ENCODE data around the gene METTL8.
A peak's percentile ranks its signal among the peaks of the same experiment; 100 is the strongest.

METTL8 gene, protein sequence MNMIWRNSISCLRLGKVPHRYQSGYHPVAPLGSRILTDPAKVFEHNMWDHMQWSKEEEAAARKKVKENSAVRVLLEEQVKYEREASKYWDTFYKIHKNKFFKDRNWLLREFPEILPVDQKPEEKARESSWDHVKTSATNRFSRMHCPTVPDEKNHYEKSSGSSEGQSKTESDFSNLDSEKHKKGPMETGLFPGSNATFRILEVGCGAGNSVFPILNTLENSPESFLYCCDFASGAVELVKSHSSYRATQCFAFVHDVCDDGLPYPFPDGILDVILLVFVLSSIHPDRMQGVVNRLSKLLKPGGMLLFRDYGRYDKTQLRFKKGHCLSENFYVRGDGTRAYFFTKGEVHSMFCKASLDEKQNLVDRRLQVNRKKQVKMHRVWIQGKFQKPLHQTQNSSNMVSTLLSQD

DNA sequence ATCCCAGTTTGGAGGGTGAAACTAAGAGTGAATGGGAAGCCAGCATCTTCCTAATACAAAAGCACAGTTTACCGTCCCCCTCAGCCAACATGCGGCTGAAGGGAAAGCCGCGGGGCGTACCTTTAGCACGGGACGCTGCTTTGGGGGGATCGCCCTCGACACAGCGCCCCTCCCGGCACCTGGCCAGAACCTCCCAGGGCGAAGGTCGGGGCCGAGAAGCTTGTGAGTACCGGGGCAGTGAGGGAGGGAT is at the start of gene METTL8:
TSS of gene METTL8 (minus strand) at position 228 of the 250 bp plus-strand sequence. CDS start 41,805 bp downstream, outside the sequence.
- no peak for DNase-seq

DNA sequence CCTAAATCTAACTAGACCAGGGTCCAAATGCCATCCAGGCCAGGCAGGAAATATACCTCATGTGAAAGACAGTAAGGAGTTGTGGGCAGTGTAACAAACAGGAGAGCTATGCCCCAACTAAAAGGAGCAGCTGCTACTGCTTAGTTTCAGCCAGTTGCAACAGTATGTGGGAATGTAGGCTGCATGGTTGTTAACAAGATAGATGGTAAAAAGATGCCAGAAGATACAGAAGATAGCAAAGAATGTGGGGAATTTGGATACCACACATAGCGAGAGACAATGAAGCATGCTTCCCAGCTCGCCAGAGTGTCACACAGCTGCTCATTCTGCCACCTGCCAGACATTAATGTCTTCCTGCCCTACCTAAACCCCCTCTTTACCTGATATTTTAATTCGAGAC is 49.1 kb upstream of the METTL8 start:
- DNase-seq: no peak

DNA sequence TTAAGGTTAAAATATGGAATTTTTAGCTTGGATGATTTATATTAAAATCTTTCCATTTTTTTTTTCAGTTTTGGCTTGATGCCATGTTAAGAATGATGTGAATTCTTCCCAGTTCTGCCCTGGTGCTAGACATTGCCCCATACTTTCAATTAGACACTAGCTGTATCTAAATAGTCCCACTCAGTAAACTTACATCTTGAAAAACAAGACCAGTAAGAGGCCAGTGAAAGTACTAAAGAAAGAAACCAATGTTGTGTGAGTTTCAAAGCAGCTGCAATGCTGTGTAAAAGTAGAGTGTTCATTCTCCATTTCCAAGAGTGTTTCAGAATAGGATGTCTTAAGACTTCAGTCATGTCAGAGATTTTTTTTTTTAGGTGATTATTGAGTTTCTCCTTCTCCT is 48.5 kb upstream of the METTL8 start:
- DNase-seq: no peak

DNA sequence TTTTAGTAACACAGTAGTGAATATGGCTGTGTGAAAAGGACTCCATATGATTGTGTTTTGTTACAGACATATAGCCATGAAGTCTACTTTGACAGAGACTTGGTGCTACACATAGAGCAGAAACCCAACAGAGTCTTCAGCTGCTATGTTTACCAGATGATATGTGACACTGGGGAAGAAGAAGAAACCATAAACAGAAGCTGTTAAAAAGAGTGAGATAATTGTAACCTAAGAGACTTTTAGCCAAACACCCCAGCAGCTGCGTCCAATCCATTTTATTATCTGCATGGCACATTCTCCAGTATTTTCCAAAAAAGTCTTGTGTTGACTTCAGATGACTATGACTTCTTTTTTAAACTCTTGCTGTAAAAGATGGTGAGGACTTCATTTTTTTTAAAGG is 47.1 kb upstream of the METTL8 start:
- DNase-seq: no peak

DNA sequence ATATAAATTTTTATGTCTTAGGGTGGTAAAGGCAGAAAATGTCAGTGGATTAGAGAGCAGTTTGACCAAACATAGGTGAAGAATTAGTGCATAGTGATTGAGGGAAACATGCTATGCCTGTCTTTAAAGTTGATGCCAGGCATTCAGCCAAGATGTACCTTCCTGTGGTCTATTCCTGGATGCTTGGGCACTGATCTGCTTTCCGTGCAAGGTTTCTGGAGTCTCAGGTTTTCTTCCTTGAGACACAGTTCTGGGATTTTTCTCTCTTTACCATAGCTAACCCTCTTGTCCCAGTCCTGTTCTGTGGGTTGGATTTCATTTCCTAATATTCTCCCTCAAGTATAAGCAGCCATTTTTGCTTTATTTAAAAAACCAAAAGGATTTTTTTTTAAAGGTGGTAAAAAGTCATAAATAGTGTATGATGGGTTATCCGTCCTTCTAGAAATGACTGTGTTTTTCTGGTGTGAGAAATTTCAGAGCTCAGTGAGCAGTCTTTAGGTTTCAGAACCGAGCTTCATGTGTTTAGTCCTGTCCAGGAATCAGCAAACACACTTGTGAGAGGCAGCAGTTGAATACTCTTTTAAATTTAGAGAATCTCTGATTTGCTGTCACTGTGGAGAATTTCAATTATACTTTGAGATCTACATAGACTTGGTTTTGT is 45.5 kb upstream of the METTL8 start:
- no peak for DNase-seq

DNA sequence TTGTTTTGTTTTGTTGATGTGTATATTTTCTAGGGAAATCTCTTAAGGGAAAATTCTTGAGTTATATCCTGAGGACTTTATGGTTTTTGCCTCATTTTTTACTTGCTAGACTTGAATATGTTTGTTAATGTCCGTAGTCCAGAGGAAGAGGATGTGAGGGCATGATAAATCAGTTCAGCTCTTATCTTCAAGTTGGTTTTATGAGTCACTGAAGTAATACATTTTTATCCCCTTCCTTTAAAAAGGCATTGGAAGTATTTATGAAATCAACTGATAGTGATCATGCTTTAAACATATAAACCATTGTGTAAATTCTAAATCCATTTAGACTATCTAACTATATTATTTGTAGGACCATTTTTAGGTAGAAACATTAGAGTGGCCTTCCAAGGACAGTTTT is 44.6 kb upstream of the METTL8 start:
- DNase-seq: no peak

DNA sequence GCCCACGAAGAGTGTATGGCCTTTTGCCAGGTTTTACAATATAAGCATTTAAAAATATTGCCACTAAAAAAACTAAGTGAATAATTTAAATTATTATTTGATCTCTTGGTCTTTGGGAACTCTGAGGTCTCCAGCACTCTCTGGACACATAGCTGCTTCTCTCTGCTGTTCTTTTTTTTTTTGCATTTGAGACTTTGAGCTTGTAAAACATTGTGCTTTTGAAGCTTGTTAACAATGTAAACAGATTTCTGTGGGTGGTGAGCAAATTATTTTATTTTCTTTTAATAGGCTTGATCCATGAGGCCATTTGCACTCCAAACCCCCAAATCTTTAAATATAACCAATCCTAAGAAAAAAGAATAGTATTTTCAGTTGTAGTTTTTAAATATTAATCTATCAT is 42.2 kb upstream of the METTL8 start:
- DNase-seq: no peak

DNA sequence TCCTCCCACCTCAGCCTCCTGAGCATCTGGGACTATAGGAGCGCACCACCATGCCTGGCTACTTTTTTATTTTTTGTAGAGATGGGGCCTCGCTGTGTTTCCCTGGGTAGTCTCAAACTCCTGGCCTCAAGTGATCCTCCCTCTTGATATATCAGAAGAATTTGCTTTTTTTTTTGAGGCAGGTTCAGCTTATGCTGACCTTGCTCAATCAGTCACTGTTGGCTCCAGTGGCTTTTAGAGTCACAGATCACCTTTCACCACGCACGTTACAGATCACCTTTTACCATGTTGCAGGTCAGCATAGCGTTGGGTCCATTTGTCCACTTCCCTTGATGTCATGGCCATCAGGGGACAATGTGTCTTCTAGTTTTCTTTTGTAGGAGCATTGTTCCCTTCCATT is 36.3 kb upstream of the METTL8 start:
- DNase-seq: no peak

DNA sequence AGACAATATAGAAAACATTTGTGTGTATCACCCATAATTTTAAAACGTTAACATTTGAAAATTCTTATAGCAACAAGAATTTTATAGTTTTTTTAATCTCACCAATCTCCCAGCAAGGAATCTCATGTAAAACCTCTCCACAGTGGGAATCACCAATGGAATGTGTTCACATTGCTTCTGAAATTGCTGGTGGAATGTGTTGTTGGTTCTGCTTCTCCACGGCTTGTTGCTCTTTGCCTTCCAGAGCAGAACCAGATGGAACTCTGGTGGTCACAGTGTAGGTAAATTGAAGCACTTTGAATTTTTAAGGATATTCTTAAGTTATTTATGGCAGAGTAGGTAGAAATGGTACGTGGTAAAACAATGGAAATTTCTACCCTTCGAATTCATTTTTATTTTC is 35.4 kb upstream of the METTL8 start:
- no peak for DNase-seq

DNA sequence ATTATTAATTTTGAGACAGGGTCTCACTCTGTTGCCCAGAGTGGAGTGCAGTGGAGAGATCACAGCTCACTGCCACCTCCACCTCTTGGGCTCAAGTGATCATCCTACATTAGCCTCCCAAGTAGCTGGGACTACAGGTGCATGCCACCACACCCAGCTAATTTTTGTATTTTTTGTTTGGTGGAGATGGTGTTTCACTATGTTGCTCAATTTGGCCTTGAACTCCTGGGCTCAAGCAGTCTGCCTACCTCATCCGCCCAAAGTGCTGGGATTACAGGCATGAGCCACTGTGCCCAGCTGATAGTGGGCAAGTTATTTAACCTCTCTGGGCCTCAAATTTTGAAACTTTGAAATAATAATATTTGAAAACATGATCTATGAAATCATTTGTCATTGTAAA is 26.7 kb upstream of the METTL8 start:
- DNase-seq: no peak

DNA sequence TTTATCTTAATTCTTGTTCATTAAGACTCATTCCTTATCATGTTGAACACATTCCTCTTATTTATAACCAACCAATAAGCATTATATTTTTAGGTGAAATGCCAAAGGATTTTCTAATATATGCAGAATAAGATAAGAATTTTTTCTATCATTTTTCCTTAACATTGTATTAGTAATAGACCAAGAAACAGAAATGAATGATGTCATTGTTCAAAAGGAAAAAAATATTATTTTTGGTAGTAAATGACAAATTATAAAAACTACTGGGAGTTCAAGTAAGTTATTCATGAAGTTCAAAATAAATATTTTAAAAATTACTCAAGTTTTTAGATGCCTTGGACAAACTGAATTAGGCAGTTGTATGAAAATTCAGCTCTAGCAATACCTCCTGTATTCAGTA is 25.7 kb upstream of the METTL8 start:
- no peak for DNase-seq

DNA sequence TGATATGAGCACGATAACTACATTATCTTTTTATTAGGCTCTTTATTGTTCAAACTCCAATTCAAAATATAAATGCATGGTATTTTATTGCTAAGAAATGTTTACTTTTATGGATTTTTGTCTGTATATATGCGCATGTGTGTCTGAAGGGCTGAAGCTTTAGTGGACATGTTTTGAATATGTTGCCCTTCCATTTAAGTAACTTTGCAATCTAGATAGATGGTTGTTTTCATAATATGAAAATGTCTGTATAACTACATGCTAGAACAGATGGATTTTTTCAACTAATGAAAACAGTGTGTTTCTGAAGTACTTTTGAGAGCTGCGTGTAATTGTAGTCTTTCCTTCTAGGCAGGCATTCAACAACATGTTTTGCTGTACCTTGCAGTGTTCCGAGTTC is 19.0 kb upstream of the METTL8 start:
- DNase-seq: no peak

DNA sequence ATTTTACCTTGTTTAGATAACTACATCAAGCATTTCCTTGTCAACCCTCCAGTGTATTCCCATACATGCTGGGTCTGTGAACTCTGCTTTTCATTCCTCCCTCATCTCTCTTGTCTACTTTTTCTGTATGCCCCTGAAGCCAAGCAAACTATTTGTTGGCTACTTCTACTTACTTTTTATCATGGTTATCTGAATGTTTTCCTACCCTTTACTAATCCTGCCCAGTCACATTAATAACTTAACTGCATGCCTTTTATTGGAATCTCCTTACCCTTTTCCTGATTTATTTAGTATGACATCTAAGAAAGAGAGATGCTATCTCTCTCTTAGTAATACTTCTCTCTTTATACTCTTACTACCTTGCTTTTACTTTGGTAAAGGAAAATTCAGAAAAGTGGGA is 17.3 kb upstream of the METTL8 start:
- no peak for DNase-seq

DNA sequence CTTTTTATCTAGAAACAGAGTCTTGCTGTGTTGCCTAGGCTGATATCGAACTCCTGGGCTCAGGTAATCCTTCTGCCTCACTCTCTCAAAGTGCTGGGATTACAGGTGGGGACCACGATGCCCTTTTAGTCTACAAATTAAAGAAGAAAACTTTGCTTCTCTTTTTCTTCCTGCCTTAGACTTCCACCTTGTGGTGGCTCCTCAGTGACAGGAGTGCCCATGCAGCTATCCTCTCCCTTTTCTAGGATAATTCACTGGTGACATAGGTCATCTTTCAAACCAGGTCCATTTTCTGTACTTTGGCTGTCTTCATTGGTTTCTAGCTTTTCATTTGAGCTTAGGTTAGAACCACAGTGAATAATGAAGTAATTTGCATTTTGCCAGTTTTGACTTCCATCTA is 13.9 kb upstream of the METTL8 start:
- DNase-seq: no peak

DNA sequence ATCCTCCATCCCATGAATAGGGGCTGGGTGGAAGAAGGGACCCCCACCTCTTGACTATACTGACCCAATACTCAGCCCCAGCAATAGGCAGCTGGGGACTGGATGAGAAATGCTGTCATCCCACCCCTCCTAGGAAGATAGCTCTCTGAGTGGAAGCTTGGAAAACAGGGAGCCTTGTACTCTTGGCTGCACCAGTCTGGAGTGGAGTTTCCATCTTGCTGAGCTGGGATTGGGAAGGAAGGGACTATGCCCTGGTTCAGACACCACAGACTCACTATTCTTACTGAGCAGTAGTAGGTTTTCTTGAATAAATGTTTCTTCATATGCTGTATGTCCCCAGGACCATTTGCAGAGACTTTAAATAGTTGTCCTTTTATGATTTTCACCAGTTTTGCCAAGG is 7.7 kb upstream of the METTL8 start:
- DNase-seq: no peak

DNA sequence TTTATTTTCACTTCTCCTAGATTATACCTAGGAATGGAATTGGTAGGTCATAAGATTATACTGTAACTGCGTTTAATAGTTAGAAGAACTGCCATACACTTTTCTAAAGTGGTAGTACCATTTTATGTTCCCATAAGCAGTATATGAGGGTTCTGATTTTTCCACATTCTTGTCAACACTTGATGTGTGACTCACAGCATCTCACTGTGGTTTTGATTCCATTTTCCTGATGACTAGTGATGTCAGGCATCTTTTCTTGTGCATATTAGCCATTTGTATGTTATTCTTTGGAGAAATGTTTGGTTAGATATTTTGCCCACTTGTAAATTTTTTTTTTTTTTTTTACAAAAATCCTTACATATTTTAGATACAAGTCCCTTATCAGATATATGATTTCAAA is 2.5 kb upstream of the METTL8 start:
- DNase-seq: no peak

DNA sequence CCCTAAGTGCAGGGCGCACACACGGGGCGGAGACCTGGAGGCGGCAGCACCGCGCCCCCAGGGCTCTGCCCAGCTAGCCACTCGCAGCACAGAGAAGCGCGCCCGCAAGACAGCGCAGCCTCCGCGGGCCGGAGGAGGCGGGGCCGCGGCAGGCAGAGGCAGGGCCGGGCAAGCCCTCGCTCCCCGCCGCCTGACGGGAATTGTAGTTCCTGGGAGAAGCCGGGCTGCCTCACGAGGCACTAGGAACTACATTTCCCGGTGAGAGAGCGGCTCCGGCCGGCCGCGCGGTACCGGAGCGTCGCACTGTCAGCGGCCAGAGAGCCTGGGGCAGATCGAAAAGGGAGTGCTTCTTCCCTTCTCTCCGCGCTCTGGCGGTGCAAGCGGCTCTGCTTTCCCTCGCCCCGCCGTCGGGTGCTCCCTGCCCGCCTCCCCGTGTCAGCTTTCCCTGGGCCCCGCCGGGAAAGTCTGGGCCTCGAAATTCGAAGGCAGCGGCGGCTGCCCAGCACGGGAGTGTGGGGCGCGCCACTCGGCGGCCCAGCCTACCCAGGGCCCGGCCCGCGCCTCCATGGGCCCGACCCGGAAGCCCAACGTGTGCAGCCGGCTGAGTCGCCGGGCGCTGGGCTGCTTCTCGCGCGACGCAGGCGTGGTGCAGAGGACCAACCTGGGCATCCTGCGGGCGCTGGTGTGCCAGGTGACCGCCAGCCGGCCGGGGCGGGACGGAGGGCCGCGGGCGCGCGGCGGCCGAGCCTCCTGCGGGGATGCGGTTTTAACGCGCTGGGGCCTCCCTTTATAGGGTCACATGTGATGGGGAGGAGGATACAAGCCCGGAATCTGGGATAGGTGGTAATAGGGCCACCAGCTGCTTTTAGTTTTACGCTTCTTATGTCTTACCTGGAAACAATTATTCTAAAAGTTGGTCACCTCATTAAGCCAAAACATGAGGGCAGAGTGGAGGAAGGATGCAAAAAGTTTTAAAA is 511 bp upstream of the METTL8 start, which contains the start of gene DCAF17:
TSS of gene DCAF17 (plus strand) at position 214 of the 977 bp plus-strand sequence. CDS start at position 566, 352 bp downstream.
- peak; percentile 99 for DNase-seq

DNA sequence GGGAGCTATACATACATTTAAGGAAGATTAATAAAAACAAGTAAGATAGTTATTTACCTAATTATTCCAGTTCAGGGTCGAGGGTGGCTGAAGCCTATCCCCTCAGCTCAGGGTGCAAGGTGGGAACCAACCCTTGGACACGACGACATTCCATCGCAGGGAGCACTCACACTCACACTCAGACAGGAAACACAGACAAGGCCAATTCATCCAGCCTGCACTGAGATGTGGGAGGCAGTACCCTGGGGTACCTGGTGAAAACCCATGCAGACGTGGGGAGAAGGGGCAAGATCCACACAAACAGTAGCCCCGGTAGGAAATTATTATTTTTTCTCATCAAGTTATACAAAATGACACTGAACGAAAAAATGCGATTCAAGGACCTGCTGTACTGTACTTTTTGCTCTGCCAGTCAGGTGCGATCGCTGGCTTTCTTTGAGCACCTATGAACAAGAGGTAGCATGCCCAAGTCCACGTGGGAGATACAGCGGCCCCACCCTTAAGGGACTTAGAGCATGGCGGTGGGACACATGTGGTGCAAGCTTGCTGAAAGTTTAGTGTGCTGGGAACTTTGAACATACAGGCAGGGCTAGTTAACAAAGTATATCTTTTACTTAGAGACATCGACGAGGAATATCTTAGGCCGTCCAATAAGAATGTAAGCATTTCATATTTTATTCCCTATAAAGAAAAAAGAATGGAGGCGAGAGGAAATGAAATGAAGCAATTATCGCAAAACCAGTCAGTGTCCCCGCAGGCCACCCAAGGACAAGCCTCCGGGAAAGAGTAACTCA is 624 bp downstream of the METTL8 start:
- DNase-seq: peak; percentile 76

DNA sequence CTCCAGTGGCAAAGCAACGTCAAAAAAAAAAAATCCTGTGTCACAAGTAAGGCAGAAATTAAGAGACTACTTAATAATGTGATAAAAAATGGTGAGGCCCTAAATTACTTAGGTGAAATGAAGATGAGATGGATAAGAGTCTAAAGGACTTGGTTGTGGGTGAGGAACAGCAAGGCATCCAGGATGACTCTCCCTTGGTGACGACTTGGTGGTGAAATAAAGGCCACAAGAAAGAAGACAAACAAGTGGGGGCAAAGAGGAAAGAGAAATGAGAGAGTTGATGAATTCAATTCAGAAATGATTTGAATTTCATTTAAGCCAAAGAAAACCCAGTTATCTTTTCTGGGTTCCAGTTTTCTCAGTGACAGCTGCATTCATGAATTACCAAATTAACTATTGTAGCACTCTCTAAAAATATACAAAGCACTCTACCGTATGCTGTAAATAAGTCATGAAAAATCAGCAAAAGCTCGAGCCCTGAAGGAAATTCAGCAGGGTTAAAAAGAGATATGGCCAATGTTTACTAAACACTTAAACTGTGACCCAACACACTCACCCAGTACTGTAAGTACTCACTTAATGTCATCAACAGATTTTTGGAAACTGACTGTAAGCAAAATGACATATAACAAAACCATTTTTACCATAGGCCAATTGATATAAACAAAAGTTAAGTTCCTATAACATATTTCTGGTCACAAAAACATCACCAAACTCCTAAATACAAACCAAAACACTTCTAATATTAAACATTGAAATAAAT is 1.4 kb downstream of the METTL8 start:
- DNase-seq: no peak

DNA sequence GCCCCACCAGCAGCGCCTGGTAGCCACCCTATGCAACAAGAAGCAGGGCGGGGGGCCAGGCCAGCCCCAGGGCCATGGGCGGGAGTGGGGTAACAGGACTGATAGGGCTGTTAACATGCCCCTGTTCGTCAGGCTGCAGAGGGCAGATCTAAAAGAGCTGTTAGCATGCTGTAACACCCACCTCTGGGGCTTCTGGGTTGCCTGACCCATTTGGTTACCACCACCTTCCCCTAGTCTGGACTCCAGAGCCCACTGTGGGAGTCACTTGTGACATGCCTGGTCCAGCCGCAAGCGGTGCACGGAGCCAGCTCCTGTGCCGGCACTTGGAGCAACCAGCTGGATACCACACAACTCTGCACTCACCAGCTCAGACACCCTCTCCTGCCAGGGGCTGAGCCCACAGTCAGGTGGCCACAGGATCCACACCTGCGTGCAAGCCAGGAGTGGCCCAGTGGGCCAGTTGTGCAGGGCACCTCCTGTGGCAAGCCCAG is 2.1 kb downstream of the METTL8 start:
- DNase-seq: no peak

DNA sequence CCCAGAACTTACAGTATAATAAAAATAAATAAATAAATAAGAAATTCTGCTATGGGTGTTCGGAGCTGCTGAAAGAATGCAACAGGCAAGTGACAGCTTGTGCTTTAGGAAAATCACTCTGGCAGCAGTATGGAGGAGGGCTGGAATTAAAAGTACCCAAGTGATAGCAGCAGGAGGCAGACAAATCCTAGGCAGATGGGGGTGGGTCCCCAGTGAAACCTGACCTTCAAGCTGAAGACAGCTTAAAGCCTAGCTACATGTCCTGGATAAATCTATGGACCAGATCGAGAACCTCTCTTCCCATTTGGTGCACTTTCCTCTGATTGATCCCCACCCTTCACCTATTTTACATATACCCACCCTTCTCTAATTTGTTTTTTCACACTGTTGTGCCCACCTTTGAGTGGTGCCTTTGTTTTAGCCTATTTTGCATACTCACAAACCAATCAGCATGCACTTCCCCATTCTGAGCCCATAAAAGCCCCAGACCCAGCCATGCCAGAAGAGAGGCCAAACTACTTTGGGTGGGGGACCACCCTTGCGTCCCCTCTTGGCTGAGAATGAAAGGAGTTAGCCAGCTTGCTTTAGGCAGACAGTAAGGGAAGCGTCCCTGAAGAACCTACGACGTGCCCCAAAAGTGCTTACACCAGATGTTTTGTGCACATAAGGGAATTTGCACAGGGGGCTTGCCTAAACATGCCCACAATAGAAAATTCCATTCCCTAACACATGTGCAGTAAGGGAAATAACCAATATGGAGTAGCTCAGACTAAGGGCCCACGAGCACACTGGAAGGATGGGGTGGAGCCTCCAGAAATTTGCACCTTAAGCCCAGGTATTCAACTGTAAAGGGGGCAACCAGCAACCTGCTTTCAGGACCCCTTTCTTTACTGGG is 3.0 kb downstream of the METTL8 start:
- no peak for DNase-seq

All from NCI-H2227 treated with DMSO at 0.1 percent for 48 hours (cell line).